Endodermal cell (in vitro differentiated cells): ENCODE data around the gene HUS1. TPM values are rescaled to one million over a fixed set of nuclear protein-coding genes. Genes with fewer than 3 reads are reported as not detected.

Source experiments
- DNase-seq: peaks from one replicate; pipeline ENCODE4 v3.0.0-alpha.2; 2017
- H3K27ac ChIP-seq: 2 replicates; pipeline ENCODE4 v1.5.1; 2013; ENCODE audit warnings: mild to moderate bottlenecking, low read depth, low read length, moderate library complexity
- H3K27me3 ChIP-seq: 2 replicates; pipeline ENCODE4 v1.6.1; 2013; ENCODE audit warnings: mild to moderate bottlenecking, low read length, moderate library complexity; ENCODE audit not compliant: insufficient read depth, control insufficient read depth, poor library complexity, severe bottlenecking
- H3K36me3 ChIP-seq: 2 replicates; pipeline ENCODE4 v1.7.0; 2013; ENCODE audit warnings: mild to moderate bottlenecking, low read length, moderate library complexity; ENCODE audit not compliant: control insufficient read depth, insufficient read depth
- H3K4me1 ChIP-seq: one replicate; pipeline ENCODE4 v1.7.0; 2013; ENCODE audit warnings: low read length; ENCODE audit not compliant: control insufficient read depth, insufficient read depth
- H3K4me3 ChIP-seq: 2 replicates; pipeline ENCODE4 v1.5.1; 2013; ENCODE audit warnings: mild to moderate bottlenecking, low read length, moderate library complexity
- H3K9ac ChIP-seq: 2 replicates; pipeline ENCODE4 v1.6.1; 2013; ENCODE audit warnings: mild to moderate bottlenecking, low read length, moderate library complexity; ENCODE audit not compliant: poor library complexity, severe bottlenecking; ENCODE audit errors: extremely low read depth
- H3K9me3 ChIP-seq: 2 replicates; pipeline ENCODE4 v1.6.1; 2013; ENCODE audit warnings: mild to moderate bottlenecking, low read length, moderate library complexity; ENCODE audit not compliant: control insufficient read depth
- H3K27ac Mint-ChIP-seq: 2 replicates; pipeline ENCODE4 v1.8.0; 2020; ENCODE audit warnings: mixed read lengths
- H3K27me3 Mint-ChIP-seq: 2 replicates; pipeline ENCODE4 v1.8.0; 2021; ENCODE audit warnings: mild to moderate bottlenecking, mixed read lengths; ENCODE audit not compliant: insufficient read depth
- H3K36me3 Mint-ChIP-seq: 2 replicates; pipeline ENCODE4 v1.8.0; 2020; ENCODE audit warnings: low read depth, mixed read lengths
- H3K4me1 Mint-ChIP-seq: 2 replicates; pipeline ENCODE4 v1.8.0; 2020; ENCODE audit warnings: mixed read lengths
- H3K4me3 Mint-ChIP-seq: 2 replicates; pipeline ENCODE4 v1.8.0; 2020; ENCODE audit warnings: mild to moderate bottlenecking, moderate library complexity, mixed read lengths
- H3K9me3 Mint-ChIP-seq: 2 replicates; pipeline ENCODE4 v1.8.0; 2020; ENCODE audit warnings: mild to moderate bottlenecking, mixed read lengths
- CTCF ChIP-seq: fragments of 200-600 bp; sonication (generic); conservative IDR thresholded peaks from 2 replicates; pipeline ENCODE4 v1.5.0; 2021; ENCODE audit warnings: antibody characterized with exemption, mild to moderate bottlenecking
- WGBS, 2 experiments: methylation state at CpG; one replicate each; pipeline versions ENCODE4 v1.1.5 to v1.1.7; 2013; ENCODE audit warnings: missing lambda C conversion rate in 2 of 2, mixed read lengths in 1 of 2; ENCODE audit not compliant: insufficient coverage in 1 of 2, insufficient read length in 1 of 2; 5-methylcytosine and 5-hydroxymethylcytosine counted together
- total RNA-seq, 2 donors: library from RNA; stranded (reverse); fragmentation: NEBNext Ultra II Directional in 1 of 2; extraction: Animal tissue kit (Norgen Biotek cat#: 25700) in 1 of 2; gene quantifications; 2 replicates in 1 of 2; 3 replicates in 1 of 2; pipeline ENCODE4 v1.2.1, GENCODE V29; 2021

HUS1 gene
- total RNA-seq, 2 donors from 2014 or later: 37.0 to 42.5 TPM

DNA sequence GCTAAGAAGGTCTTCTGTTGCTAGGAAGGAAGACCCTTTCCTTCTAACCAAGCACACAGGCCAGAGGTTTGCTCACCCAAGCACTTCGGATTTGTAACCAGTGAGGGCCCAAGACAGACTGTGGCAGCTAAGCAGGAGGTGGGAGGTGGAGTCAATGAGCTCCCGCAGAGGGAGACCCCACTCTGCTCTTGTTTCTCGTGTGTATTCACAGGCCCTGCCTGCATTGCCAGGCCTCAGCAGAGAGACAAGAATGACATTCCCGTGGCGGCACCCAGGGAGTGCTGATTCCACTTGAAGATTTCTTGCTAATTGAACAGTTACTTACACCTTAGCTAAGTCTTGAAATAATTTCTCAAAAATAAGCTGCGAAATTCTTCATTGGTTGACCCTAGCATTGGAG is 44.6 kb downstream of the HUS1 start:
- H3K9me3 ChIP-seq: no peaks in the 10 kb centered on the region
- H3K9ac ChIP-seq: no peak overlapping the region
- H3K27ac ChIP-seq: peak overlapping the region; percentile 57
- no peaks in the 10 kb centered on the region for H3K27me3 ChIP-seq
- H3K4me3 Mint-ChIP-seq: no peak overlapping the region
- no peak overlapping the region for H3K27ac Mint-ChIP-seq
- peaks cover 31% of the 10 kb centered on the region for H3K4me1 Mint-ChIP-seq
- no peaks in the 10 kb centered on the region for H3K4me1 ChIP-seq
- no peaks in the 10 kb centered on the region for H3K36me3 Mint-ChIP-seq
- 68 to 76% methylated on average over 4 to 6 of the region's 6 CpGs for WGBS, 2 experiments
- TF ChIP-seq CTCF: no peak
- peaks cover 1% of the 10 kb centered on the region for H3K27me3 Mint-ChIP-seq
- H3K4me3 ChIP-seq: no peak overlapping the region
- peak; percentile 57 for DNase-seq
- H3K9me3 Mint-ChIP-seq: no peaks in the 10 kb centered on the region
- no peaks in the 10 kb centered on the region for H3K36me3 ChIP-seq

- TF ChIP-seq CTCF: no peak
- Histone ChIP-seq H3K9me3 (no peaks in the 10 kb centered on the region), H3K4me3 (no peak overlapping the region), H3K9ac (no peak overlapping the region), H3K36me3 (no peaks in the 10 kb centered on the region), H3K27ac (no peak overlapping the region), H3K27me3 (no peaks in the 10 kb centered on the region), H3K4me1 (no peaks in the 10 kb centered on the region)
- Mint-ChIP-seq H3K27me3 (peaks cover 1% of the 10 kb centered on the region), H3K36me3 (no peaks in the 10 kb centered on the region), H3K9me3 (no peaks in the 10 kb centered on the region), H3K27ac (no peak overlapping the region), H3K4me3 (no peak overlapping the region), H3K4me1 (peaks cover 21% of the 10 kb centered on the region)
- 94 to 99% methylated on average over 8 of the region's 8 CpGs for WGBS, 2 experiments
- DNase-seq: no peak
These were observed 46.2 kb downstream of the HUS1 start for GRCh38 chr7:47933215-47933614.

GRCh38 chr7:47932466-47933037 is 46.9 kb downstream of the HUS1 start:
- Mint-ChIP-seq H3K4me1 (peaks cover 20% of the 10 kb centered on the region), H3K9me3 (no peaks in the 10 kb centered on the region), H3K27ac (no peak overlapping the region), H3K36me3 (no peaks in the 10 kb centered on the region), H3K4me3 (no peak overlapping the region), H3K27me3 (peaks cover 1% of the 10 kb centered on the region)
- Histone ChIP-seq H3K27me3 (no peaks in the 10 kb centered on the region), H3K4me1 (no peaks in the 10 kb centered on the region), H3K36me3 (no peaks in the 10 kb centered on the region), H3K4me3 (no peak overlapping the region), H3K27ac (no peak overlapping the region), H3K9ac (no peak overlapping the region), H3K9me3 (peaks cover 5% of the 10 kb centered on the region)
- WGBS, 2 experiments: 95 to 98% methylated on average over 10 to 11 of the region's 11 CpGs
- no peak for TF ChIP-seq CTCF
- no peak for DNase-seq
